Esophagus squamous epithelium (tissue), 4 donors: ENCODE results near the gene C1orf232.

Experiments used
- CTCF ChIP-seq, 6 experiments: fragments of 450-650 bp in 4 of 6; fragments of 200-600 bp in 2 of 6; sonication (generic) in 2 of 6; IDR thresholded peaks; one replicate each; pipeline ENCODE4 v1.5.1; 2016 to 2019; ENCODE audit warnings: antibody characterized with exemption in 6 of 6, mild to moderate bottlenecking in 4 of 6, moderate library complexity in 4 of 6
- POLR2A ChIP-seq, 4 donors: fragments of 450-650 bp; IDR thresholded peaks; one replicate each; pipeline ENCODE4 v1.6.1; 2017; ENCODE audit warnings: antibody characterized with exemption in 4 of 4, mild to moderate bottlenecking in 4 of 4, moderate library complexity in 3 of 4

- no peak for TF ChIP-seq CTCF (IDR thresholded peaks at IDR 0.05)
- TF ChIP-seq POLR2A (IDR thresholded peaks at IDR 0.05): no peak
Measured at GRCh38 chr1:26160527-26161414, 8.0 kb downstream of the C1orf232 start.
